Measurements from ENCODE around the gene DNAJC24.

DNAJC24 gene

GRCh38 chr11:31441296-31441695 is 71.6 kb downstream of the DNAJC24 start:
- no peaks in the 10 kb centered on the region for H3K36me3 ChIP-seq (ENCODE audit: control insufficient read depth, insufficient read depth, low read length)
- H3K4me1 ChIP-seq (ENCODE audit: control insufficient read depth, insufficient read depth, low read length), result no peaks in the 10 kb centered on the region
- no peak overlapping the region for H3K27ac ChIP-seq (ENCODE audit: low read length)
- H3K9me3 ChIP-seq (ENCODE audit: control insufficient read depth, insufficient read depth, low read length), result no peaks in the 10 kb centered on the region
- no peak for DNase-seq (ENCODE audit: low read depth, low spot score)
- H3K27me3 ChIP-seq (ENCODE audit: control insufficient read depth, insufficient read depth, low read length), result no peaks in the 10 kb centered on the region
- no peak overlapping the region for H3K4me3 ChIP-seq (ENCODE audit: low read length)

DNA sequence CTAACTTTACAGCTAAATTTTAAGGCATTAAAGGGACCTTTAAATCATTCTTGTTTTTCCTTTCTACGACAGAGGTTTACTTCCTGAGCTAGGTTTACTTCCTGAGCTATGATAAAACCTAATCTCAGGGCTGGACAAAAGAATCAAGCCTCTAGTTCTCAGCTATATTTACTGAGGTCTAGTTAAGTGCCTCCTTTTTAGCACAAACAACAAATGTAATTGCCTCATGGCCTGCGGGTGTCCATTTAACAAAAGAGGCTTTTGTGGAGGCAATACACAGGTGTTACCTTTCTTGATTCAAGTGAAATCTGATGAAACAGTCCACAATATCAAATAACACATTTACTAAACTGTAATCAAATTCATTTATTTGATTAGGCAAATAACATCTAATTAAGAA is 72.4 kb downstream of the DNAJC24 start:
- H3K36me3 ChIP-seq (ENCODE audit: control insufficient read depth, insufficient read depth, low read length), result no peaks in the 10 kb centered on the region
- no peak for DNase-seq (ENCODE audit: low read depth, low spot score)
- no peaks in the 10 kb centered on the region for H3K4me1 ChIP-seq (ENCODE audit: control insufficient read depth, insufficient read depth, low read length)
- no CpG with 5 or more reads among the region's 2 CpGs for WGBS (ENCODE audit: insufficient coverage, insufficient read length)
- H3K27me3 ChIP-seq (ENCODE audit: control insufficient read depth, insufficient read depth, low read length), result no peaks in the 10 kb centered on the region
- no peak overlapping the region for H3K27ac ChIP-seq (ENCODE audit: low read length)
- no peaks in the 10 kb centered on the region for H3K9me3 ChIP-seq (ENCODE audit: control insufficient read depth, insufficient read depth, low read length)
- no peak overlapping the region for H3K4me3 ChIP-seq (ENCODE audit: low read length)

DNA sequence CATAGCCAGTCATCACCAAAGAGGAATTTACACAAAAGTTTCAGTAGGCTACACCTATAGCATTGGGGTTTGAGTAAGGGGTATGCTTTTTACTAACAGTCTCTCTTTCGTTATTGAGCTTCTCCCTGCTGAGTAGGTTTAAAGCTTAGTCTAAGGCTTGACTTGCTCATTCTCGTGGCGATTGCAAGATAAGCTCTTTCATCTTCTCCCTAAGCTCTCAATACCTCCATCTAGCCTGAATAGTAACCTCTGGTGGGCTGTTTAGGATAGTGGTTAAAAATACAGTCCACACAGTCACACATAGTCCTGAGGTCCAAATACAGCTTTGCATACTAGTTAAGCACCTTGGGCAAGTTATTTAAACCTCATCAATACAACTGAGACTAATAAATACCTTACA is 74.1 kb downstream of the DNAJC24 start:
- H3K4me1 ChIP-seq (ENCODE audit: control insufficient read depth, insufficient read depth, low read length), result no peaks in the 10 kb centered on the region
- no peaks in the 10 kb centered on the region for H3K9me3 ChIP-seq (ENCODE audit: control insufficient read depth, insufficient read depth, low read length)
- H3K4me3 ChIP-seq (ENCODE audit: low read length), result no peak overlapping the region
- H3K27me3 ChIP-seq (ENCODE audit: control insufficient read depth, insufficient read depth, low read length), result no peaks in the 10 kb centered on the region
- no peaks in the 10 kb centered on the region for H3K36me3 ChIP-seq (ENCODE audit: control insufficient read depth, insufficient read depth, low read length)
- DNase-seq (ENCODE audit: low read depth, low spot score), result no peak
- no CpG with 5 or more reads among the region's 3 CpGs for WGBS (ENCODE audit: insufficient coverage, insufficient read length)
- no peak overlapping the region for H3K27ac ChIP-seq (ENCODE audit: low read length)

DNA sequence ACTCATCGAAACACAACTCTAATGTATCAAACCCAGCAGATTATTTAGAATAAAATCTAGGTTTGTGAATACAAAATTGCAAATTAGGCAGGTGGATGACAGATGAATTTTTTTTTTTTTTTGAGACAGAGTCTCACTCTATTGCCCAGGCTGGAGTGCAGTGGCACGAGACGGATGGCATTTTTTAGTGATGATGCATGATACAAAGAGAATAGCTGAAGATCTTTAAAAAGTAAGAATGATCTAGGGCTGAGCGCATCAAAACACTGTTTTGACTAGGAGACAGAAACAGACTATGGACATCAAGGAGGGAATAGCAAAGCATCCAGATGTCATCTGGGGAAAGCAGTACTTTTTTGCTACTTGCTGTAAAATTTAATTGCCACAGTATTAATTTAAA is 76.0 kb downstream of the DNAJC24 start:
- WGBS (ENCODE audit: insufficient coverage, insufficient read length), result no CpG with 5 or more reads among the region's 4 CpGs
- no peaks in the 10 kb centered on the region for H3K27me3 ChIP-seq (ENCODE audit: control insufficient read depth, insufficient read depth, low read length)
- no peaks in the 10 kb centered on the region for H3K9me3 ChIP-seq (ENCODE audit: control insufficient read depth, insufficient read depth, low read length)
- no peaks in the 10 kb centered on the region for H3K36me3 ChIP-seq (ENCODE audit: control insufficient read depth, insufficient read depth, low read length)
- H3K27ac ChIP-seq (ENCODE audit: low read length), result no peak overlapping the region
- no peak overlapping the region for H3K4me3 ChIP-seq (ENCODE audit: low read length)
- no peak for DNase-seq (ENCODE audit: low read depth, low spot score)
- no peaks in the 10 kb centered on the region for H3K4me1 ChIP-seq (ENCODE audit: control insufficient read depth, insufficient read depth, low read length)

GRCh38 chr11:31449040-31449439 is 79.4 kb downstream of the DNAJC24 start:
- Histone ChIP-seq H3K27ac (ENCODE audit: low read length) (no peak overlapping the region), H3K36me3 (ENCODE audit: control insufficient read depth, insufficient read depth, low read length) (no peaks in the 10 kb centered on the region), H3K4me1 (ENCODE audit: control insufficient read depth, insufficient read depth, low read length) (no peaks in the 10 kb centered on the region), H3K9me3 (ENCODE audit: control insufficient read depth, insufficient read depth, low read length) (no peaks in the 10 kb centered on the region), H3K4me3 (ENCODE audit: low read length) (no peak overlapping the region), H3K27me3 (ENCODE audit: control insufficient read depth, insufficient read depth, low read length) (no peaks in the 10 kb centered on the region)
- WGBS (ENCODE audit: insufficient coverage, insufficient read length), result no CpG with 5 or more reads among the region's 2 CpGs
- no peak for DNase-seq (ENCODE audit: low read depth, low spot score)

DNA sequence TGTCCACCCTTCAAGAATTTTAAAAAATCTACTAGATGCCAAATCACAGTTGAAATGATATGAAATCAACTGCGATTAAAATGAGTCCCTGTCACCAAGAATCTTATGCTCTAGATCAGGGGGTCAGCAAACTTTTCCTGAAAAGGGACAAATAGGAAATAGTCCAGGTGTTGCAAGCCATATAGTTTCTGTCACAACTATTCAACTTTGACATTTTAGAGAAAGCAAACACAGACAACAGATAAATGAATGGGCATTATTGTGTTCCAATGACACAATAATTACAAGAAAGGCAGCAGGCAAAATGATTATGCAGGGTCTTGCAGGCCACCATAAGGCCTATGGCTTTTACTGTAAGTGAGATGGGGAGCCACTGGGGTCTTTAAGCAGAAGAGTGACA is 81.2 kb downstream of the DNAJC24 start:
- no peak for DNase-seq (ENCODE audit: low read depth, low spot score)
- no peak overlapping the region for H3K4me3 ChIP-seq (ENCODE audit: low read length)
- no peaks in the 10 kb centered on the region for H3K27me3 ChIP-seq (ENCODE audit: control insufficient read depth, insufficient read depth, low read length)
- WGBS (ENCODE audit: insufficient coverage, insufficient read length), result no CpG with 5 or more reads among the region's 1 CpG
- no peak overlapping the region for H3K27ac ChIP-seq (ENCODE audit: low read length)
- no peaks in the 10 kb centered on the region for H3K36me3 ChIP-seq (ENCODE audit: control insufficient read depth, insufficient read depth, low read length)
- H3K4me1 ChIP-seq (ENCODE audit: control insufficient read depth, insufficient read depth, low read length), result no peaks in the 10 kb centered on the region
- H3K9me3 ChIP-seq (ENCODE audit: control insufficient read depth, insufficient read depth, low read length), result no peaks in the 10 kb centered on the region

DNA sequence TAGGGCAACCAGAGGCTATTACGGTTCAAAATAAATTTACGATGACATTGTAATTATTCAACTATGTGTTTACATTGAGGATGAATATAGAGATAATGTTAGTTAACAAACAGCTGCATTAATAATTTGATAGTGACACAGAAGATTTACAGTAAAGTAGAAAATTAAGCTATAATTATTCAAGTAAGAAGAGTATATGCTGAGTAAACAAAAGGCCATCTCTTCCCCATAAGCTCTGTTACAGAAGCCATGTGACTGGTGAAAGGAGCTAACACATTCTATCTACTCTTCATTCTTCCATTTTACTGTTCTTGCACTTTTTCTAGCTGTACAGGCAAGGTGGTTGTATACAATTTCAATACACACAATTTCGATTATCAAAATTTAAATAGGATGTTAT is 85.5 kb downstream of the DNAJC24 start:
- Histone ChIP-seq H3K27ac (ENCODE audit: low read length) (no peak overlapping the region), H3K4me1 (ENCODE audit: control insufficient read depth, insufficient read depth, low read length) (no peaks in the 10 kb centered on the region), H3K9me3 (ENCODE audit: control insufficient read depth, insufficient read depth, low read length) (no peaks in the 10 kb centered on the region), H3K4me3 (ENCODE audit: low read length) (no peak overlapping the region), H3K36me3 (ENCODE audit: control insufficient read depth, insufficient read depth, low read length) (no peaks in the 10 kb centered on the region), H3K27me3 (ENCODE audit: control insufficient read depth, insufficient read depth, low read length) (no peaks in the 10 kb centered on the region)
- WGBS (ENCODE audit: insufficient coverage, insufficient read length), result no CpG with 5 or more reads among the region's 3 CpGs
- DNase-seq (ENCODE audit: low read depth, low spot score), result no peak

DNA sequence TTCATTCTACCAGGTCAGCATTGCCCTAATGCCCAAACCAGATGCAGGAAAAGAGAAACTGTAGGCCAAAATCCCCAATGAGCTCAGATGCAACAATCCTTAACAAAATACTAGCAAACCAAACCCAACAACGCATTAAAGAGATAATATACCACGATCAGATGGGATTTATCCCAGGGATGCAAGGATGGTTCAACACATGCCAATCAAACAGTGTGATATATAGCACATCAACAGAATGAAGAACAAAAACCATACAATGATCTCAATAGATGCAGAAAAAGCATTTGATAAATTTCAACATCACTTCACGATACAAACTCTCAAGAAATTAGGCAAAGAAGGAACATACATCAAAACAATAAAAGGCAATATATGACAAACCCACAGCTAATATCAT is 94.8 kb downstream of the DNAJC24 start:
- Histone ChIP-seq H3K9me3 (ENCODE audit: control insufficient read depth, insufficient read depth, low read length) (no peaks in the 10 kb centered on the region), H3K27me3 (ENCODE audit: control insufficient read depth, insufficient read depth, low read length) (no peaks in the 10 kb centered on the region), H3K4me3 (ENCODE audit: low read length) (no peak overlapping the region), H3K27ac (ENCODE audit: low read length) (no peak overlapping the region), H3K36me3 (ENCODE audit: control insufficient read depth, insufficient read depth, low read length) (no peaks in the 10 kb centered on the region), H3K4me1 (ENCODE audit: control insufficient read depth, insufficient read depth, low read length) (no peaks in the 10 kb centered on the region)
- no CpG with 5 or more reads among the region's 3 CpGs for WGBS (ENCODE audit: insufficient coverage, insufficient read length)
- no peak for DNase-seq (ENCODE audit: low read depth, low spot score)

GRCh38 chr11:31474083-31474482 is 104.4 kb downstream of the DNAJC24 start:
- Histone ChIP-seq H3K36me3 (ENCODE audit: control insufficient read depth, insufficient read depth, low read length) (no peaks in the 10 kb centered on the region), H3K27ac (ENCODE audit: low read length) (no peak overlapping the region), H3K27me3 (ENCODE audit: control insufficient read depth, insufficient read depth, low read length) (no peaks in the 10 kb centered on the region), H3K4me3 (ENCODE audit: low read length) (no peak overlapping the region), H3K4me1 (ENCODE audit: control insufficient read depth, insufficient read depth, low read length) (no peaks in the 10 kb centered on the region), H3K9me3 (ENCODE audit: control insufficient read depth, insufficient read depth, low read length) (no peaks in the 10 kb centered on the region)
- DNase-seq (ENCODE audit: low read depth, low spot score), result no peak

- Histone ChIP-seq H3K27me3 (ENCODE audit: control insufficient read depth, insufficient read depth, low read length) (no peaks in the 10 kb centered on the region), H3K27ac (ENCODE audit: low read length) (no peak overlapping the region), H3K4me3 (ENCODE audit: low read length) (no peak overlapping the region), H3K9me3 (ENCODE audit: control insufficient read depth, insufficient read depth, low read length) (no peaks in the 10 kb centered on the region), H3K36me3 (ENCODE audit: control insufficient read depth, insufficient read depth, low read length) (no peaks in the 10 kb centered on the region), H3K4me1 (ENCODE audit: control insufficient read depth, insufficient read depth, low read length) (no peaks in the 10 kb centered on the region)
- WGBS (ENCODE audit: insufficient coverage, insufficient read length), result no CpG with 5 or more reads among the region's 6 CpGs
- no peak for DNase-seq (ENCODE audit: low read depth, low spot score)
These were observed 108.0 kb downstream of the DNAJC24 start for GRCh38 chr11:31477528-31478222.

- Histone ChIP-seq H3K9me3 (ENCODE audit: control insufficient read depth, insufficient read depth, low read length) (no peaks in the 10 kb centered on the region), H3K4me3 (ENCODE audit: low read length) (no peak overlapping the region), H3K36me3 (ENCODE audit: control insufficient read depth, insufficient read depth, low read length) (no peaks in the 10 kb centered on the region), H3K27me3 (ENCODE audit: control insufficient read depth, insufficient read depth, low read length) (no peaks in the 10 kb centered on the region), H3K27ac (ENCODE audit: low read length) (no peak overlapping the region), H3K4me1 (ENCODE audit: control insufficient read depth, insufficient read depth, low read length) (no peaks in the 10 kb centered on the region)
- no CpG with 5 or more reads among the region's 2 CpGs for WGBS (ENCODE audit: insufficient coverage, insufficient read length)
- no peak for DNase-seq (ENCODE audit: low read depth, low spot score)
These were observed 108.5 kb downstream of the DNAJC24 start for GRCh38 chr11:31478223-31478590.

All from iPS DF 6.9 (cell line).